ENCODE results near the gene UNG.

The UNG gene

DNA sequence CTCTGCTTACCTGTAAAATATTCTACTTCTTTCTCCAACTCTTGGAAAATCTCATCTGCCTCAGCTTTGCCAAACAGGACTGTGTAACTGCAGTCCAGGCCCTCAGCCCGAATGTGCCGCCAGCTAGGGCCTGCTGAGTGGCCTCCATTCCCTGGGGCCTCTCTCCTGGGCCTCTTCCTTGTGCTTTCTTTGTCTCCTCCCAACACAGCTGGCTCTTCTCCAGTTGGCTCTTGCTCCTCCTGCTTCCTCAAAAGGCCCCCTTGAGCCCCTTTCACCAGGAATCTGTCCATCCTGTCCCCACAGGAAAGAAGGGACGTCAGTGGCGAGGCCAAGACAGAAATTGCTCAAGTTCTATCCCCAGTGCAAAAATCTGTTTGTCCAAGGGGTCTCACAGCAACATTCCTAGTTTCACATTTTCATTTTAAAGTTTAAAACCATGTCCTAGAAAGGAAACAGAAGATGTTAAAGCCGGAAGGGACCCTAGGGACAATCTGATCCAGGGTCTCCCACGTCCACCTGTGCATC, 4.8 kb upstream of the UNG start:
- no peak for DNase-seq

GRCh38 chr12:109093022-109093918, 4.1 kb upstream of the UNG start, which contains the start of gene ALKBH2:
Gene ALKBH2, minus strand, starts transcription at chr12:109093472. Its CDS starts 686 bp downstream, at chr12:109092786.
- DNase-seq, result peak; percentile 96

DNA sequence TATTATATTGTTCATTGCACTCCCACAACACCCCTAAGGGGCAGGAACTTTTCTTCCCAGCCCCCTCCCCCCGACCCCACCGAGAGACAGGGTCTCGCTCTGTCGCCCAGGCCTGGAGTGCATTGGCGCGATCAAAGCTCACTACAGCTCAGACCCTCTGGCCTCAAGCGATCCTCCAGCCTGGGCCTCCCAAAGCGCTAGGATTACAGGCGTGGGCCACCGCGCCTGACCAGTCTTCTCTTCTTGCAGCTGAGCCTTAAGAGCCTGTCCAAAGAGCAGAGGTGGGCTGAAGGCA, 310 bp upstream of the UNG start:
- no peak for DNase-seq

GRCh38 chr12:109098183-109098604, 797 bp downstream of the UNG start:
- DNase-seq, result peak; percentile 54

DNA sequence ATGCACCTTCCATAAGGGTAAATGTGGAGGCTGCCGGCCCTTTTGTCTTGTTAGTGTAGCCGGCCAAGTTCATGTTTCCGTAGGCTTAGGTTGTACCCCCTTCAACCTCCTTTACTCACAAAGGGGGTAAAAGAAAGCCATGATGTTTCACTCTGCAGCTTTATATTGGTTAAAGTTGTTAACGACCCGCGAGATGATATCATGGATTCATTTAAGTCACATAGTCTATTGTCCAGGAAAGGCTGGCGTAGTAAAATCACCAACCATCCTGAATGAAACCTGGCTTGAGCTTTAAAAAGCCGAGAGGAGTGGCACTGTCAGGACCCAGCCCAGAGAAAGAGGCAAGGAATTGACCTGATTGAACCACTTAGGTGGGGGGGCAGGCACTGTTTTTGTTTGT, 1.3 kb downstream of the UNG start:
- DNase-seq, result no peak

GRCh38 chr12:109099431-109100020, 2.1 kb downstream of the UNG start:
- no peak for DNase-seq

DNA sequence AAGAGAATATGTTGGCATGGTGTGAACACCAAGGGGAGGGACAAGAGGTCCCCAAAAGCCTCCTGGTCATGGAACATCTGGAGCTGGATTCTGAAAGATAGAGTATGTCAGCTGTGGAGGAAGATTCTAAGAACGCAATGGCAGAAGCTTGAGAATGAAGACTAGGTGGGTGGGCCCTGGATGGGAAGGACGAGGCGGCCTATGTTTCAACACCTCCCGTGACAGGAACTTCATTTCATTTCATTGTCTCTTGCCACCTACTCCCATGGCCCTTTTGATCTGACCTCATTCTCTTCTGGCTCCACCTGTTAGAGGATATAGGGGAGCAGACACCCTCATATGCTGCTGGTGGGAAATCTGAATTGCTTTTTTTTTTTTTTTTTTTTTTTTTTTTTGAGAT, 3.3 kb downstream of the UNG start:
- DNase-seq, result no peak

GRCh38 chr12:109102491-109102890, 5.1 kb downstream of the UNG start:
- no peak for DNase-seq

- DNase-seq, result no peak
Measured at GRCh38 chr12:109105176-109105575, 7.8 kb downstream of the UNG start.

- no peak for DNase-seq
Measured at GRCh38 chr12:109109746-109110350, 12.5 kb downstream of the UNG start.

GRCh38 chr12:109110988-109111495, 13.6 kb downstream of the UNG start:
- DNase-seq, result peak; percentile 74

GRCh38 chr12:109112720-109113465, 15.5 kb downstream of the UNG start:
- no peak for DNase-seq

DNA sequence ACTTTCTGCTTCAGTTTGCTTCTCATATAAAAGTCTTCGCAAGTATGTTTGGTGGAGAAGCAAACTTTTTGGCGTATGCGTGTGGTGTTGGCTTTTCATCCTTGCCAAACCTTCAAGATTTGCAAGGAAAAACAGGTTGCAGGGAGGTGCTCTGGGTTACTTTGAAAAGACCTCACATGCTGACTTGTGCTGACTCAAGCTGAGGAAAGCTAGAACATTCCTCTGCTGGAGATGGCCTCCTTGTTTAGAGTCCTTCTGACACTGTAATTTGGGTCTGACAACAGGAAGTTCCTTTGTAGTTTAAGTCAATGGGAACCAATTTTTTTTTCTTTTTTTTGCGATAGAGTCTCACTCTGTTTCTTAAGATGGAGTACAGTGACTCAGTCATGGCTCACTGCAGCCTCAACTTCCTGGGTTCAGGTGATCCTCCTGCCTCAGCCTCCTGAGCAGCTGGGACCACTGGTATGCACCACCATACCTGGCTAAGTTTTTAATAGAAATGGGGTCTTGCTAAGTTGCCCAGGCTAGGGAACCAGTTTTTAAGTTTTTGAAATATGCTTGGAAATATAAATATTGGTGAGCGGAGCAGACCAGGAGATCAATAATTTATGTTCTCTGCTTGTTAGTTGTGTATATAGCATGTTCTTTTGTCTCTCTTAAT, 16.4 kb downstream of the UNG start:
- no peak for DNase-seq

- no peak for DNase-seq
Measured at GRCh38 chr12:109114644-109115043, 17.2 kb downstream of the UNG start.

DNA sequence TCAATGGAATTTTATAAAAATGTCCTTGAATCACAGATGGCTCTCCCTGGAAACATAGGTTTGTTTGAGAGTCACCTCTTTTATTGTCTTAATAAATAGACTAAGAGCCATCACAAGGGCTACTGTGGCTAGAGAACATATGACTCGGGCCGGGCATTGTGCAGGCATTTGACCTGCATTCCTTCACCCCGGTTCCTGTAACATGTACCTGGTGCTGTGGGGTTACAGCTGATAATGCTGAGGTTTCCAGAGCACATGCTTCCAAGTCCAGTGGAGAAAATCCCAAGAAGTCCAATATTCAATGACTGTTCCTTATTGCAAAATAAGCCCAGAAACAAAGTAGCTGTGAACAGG, 18.0 kb downstream of the UNG start:
- no peak for DNase-seq

DNA sequence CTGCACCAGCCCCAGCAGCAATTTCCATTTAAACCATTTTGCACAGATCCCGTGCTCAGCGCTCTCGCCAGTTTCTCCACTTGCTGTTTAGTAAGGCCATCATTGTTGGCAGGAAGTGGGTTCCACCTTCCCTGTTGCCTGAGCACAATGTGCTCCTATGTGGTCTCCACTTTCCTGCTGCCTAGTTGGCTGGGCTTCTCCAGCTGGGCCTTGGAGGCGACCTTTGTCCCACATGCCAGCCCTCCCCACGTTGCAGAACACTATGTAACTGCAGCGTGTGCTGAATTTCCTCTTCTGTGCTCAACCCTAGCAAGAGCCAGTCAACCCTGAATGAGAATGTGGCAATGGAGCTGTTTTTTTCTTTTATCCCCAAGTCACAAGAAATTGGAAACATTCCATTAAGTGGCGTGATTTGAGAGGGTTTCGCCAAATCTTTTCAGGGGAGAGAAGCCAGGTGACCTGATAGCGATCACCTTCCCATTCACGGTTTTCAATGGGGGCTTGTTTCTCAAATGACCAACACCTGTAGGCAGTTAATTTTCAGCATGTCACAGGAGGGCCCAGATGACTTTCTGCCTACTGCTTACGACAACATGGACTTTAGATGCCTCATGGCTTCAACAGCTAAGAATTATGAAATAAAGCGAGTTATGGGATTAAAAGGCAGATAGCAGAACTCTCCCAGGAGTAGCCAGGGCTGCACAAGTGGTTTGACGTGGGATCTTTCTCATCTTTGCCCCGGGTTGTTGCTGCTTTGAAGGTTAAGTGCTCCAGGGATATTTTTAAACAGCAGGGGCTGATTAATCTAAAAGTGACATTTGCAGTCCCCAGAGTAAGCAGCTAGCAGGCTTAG, 18.6 kb downstream of the UNG start, which contains the start of gene ACACB:
Gene ACACB, plus strand, starts transcription at position 830 of the 853 bp plus-strand sequence. CDS start 22,819 bp downstream, outside the sequence.
- DNase-seq, result no peak

DNA sequence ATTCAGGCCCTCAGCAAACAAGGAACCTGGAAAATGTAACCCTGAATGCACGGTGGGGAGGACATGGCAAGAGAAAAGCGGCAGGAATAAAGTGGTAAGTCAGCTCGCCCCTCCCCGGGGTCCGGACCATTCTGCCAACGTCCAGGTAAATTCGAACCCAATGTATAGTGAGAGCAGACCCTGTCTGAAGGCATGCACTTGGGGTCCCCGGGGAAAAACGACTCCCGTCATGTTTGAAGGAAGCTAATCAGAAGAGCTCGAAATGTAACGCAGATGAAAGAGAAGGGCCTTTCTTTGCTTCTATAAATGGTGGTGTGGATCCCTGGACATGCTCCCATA, 19.2 kb downstream of the UNG start:
- no peak for DNase-seq

- no peak for DNase-seq
Measured at GRCh38 chr12:109120095-109120494, 22.7 kb downstream of the UNG start.

GRCh38 chr12:109120557-109120956, 23.2 kb downstream of the UNG start:
- DNase-seq, result no peak

DNA sequence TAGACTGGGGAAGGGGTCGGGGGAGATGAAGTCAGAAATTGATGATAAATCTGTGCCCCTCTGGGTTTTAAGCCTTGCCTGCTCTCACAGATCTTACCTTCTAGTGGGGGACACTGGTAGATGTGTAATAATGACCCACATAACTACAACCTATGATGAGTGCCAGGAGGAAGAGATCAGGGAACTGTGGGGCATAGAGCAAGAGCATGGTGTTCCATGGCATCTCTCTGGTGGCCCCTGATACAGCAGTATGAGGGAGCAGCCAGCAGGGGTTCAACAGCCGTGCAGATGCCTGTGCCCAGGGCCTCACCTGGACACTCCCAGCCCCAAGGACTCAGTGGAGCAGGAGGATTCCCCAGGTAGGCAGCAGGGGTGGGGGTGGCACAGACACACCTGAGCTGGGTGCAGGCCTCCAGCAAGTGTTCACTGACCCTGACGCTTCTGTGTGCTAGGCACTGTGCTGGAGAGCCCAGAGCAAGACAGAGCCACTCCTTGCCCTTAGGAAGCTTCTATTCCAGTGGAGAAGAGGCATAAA, 24.0 kb downstream of the UNG start:
- no peak for DNase-seq
